ENCODE results near the gene JCAD.
A peak's percentile ranks its signal among the peaks of the same experiment; 100 is the strongest.
"Not testable (repeated sequence)": the region's sequence is repeated elsewhere in the genome, so short reads cannot be mapped to it uniquely, and the experiment has no call there.

Gene JCAD

DNA sequence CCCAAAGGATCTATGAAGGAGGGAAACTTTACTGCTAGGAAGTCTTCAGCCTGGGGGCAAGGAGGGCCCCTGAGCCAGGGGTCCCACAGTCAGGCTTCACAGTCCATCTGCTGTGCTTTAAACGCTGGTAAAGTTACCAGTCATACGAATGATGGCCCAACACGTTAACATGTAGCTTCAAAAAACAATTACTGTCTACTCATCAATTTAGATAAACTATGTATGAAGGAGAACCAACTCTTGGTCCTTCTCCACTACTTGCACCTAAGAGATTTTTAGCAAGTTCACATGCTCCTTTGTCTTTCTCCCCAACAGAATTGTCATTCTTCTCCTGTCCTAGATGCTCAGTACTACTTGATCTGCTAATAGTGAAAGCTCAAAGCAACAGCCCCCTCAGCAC lies 16.6 kb downstream of the JCAD start:
- no peak for DNase-seq

DNA sequence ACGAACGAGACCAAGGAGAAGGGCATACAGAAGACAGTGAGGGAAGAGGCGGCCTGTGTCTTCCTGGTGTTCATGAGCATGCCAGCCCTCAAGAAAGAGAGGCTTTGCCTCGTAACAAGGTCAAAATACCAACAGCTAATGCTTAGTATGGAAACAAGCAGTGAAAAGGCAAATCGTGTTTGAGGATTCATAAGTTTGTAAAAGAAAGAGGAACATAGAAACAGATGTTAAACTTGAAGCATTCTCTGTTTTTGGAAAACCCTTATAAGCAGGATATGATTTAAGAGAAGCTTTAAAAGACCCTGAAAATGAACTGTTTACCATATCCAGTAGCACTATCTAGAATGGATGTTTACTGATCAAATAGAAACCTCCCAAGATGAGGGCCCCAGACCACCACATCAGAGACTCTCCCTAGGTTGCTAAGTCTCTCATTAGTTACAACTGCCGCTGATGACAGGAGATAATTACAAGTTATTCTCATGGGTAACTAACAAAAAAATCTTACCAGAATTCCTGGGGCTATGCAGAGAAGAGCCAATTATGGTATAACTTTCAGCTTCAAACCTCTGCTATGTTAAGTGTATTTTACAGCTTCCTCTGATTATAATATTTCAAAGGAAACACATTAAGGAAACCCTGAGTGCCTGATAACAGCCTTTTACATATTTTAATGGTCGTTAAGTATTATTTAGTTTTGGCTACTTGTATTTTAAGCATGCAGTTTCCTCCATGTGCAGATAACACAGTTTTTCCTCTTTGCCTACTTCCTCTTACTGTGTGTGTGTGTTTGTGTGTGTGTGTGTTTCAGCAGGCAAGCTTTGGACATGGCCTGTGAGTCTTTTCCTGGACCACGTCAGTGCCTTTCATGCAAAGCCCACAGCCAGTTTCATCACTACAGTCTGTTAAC lies 17.9 kb downstream of the JCAD start:
- DNase-seq, result no peak

DNA sequence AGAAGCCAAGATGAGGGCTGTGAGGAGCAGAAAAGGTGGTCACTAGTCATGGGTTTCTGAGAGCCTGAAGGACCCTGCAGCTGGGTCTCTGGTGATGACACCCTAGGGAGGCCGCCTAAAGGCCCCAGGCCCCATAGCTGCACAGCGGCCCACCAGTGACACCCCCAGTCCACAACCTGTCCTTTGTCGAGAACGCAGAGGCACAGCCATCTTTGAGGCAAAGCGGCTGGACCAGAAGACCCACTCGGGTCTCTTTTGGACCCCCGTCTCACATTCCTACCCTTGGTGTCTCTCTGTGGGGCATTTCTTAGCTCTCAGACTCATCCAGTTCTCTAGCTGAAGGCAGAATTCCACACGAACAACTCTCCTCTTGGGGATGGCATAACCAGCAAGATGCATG lies 18.8 kb downstream of the JCAD start:
- DNase-seq, result no peak

DNA sequence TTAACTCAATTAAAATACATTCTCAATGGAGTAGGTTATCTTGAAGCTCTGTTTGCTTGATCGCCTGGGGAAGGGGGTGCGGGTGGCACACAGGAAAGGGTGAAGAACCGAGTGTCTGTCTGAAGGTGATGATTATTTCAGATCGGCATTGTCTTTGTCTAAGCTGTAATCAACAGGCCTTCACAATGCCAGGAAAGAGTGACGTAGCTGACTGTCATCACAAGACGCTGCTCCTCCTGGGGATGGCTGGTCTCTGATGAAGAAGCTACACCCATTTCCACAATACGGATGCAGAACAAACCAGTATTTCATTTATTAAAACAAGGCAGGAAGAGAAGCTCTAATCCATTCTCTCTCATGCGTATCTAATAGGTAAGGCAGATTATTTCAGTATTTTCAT lies 19.4 kb downstream of the JCAD start:
- DNase-seq, result no peak

DNA sequence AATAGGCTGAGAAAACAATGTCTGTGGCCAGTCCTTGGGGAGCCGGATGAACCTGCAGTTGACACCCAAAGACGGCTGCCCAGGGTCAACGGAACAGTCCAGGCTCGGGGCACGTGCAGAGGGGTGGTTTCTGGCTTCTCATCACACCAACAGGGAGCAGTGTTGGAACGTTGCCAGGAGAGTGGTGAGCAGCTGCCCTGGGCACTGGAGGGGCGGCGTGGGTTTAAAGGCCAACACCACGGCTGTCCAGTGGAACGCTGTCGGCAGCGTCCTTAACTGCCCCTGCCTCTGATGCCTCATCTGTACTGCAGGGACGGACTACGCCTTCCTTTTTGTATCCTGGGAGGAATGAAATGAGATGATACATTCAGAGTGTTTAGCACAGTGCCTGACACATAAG lies 19.8 kb downstream of the JCAD start:
- no peak for DNase-seq

DNA sequence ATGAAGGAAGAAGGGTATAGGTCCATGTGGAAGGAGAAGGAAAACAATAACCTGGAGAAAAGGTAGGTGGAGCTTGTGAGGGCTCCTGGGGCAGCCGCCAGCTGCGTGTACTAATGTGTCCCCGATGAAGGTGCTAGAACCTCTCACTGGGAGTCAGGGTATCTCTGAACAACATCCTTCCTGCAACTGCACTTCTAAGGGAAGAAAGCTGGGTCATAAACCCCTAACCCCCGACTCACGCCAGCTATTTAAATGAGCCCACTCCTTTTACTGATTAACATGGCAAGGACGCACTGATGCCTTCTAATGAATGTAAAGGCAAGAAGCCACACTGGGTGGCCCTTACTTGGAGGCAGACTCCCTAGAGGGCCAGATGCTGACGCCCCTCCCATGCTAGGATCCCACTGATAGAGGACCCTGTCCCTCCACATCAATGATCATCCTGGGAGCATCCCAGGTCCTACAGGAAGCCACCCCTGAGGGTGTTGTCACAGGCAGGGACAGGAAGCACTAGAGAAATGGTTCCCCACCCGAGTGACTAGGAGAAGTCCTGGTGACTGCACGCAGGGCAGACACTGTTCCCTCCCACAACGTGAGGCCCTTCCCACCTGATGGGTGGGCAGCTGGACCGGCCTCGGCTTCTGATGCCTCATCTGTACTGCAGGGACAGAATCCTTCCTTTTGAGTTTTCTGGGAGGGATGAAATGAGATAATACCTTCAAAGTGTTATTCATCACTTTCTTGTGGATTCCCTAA lies 20.4 kb downstream of the JCAD start:
- DNase-seq, result no peak

DNA sequence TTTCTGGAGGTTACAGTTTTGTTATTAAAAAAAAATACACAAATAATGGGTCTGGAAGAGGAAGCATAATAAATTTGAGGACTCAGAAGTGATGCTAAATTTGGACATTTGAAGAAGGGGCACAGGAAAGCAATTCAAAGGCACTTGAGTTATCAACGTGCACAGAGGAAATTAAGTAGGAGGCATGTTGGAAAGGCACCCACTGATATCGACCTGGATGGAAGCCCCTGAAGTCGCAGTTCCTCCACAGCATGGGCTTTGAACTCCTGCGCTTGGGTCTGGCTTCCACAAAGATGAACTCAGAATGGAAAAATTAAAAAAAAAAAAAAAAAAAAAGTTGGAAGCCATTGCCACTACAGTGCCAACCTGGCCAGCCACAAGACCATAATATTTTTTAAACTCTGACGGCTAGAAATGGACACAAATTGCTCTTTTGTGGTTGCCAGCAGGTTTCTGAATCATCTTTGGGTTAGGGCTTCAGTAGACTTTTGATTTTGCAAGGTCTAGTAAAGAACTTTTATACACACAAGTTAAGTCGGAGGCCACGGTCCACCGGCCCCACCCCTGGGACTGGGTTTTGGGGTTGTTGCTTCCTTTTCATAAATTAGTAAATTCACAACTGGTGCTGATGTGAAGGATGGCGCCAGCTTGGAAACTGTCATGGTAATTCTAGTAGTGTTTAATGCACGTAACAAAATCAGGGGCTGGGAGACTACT lies 21.6 kb downstream of the JCAD start:
- no peak for DNase-seq

DNA sequence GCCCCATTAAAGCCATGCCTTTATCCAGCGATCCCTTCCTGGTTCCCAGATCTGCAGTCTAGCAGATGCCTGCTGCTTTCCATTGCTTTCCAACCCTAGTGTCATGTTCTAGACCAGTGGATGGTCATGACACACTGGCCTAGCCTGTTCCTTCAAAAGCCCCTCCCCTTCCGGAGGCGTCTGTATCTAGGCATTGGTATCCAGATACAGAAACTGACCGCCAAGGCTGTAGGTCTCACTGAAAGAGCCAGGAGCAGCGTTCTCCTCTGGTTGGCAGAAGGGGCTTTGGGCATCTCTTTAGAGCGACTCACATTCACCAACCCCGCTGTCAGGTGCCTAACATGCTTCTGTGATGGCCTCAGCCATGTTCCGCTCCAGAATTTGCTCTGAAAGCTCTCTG lies 22.6 kb downstream of the JCAD start:
- no peak for DNase-seq

DNA sequence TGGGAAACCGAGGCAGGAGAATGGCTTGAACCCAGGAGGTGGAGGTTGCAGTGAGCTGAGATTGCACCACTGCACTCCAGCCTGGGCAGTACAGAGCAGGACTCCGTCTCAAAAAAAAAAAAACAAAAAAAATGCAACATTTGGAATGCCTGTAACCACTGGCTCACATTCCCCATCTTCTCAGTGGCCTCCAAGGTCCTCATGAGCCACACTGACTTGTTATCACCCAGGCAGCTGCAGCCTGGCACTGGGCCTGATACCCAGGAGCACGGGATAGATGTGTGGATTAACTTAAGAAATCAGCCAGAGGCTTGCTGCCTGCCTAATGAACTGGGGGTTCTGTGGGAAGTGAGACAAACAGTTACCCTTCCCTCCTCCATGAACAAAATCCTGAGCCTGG lies 23.0 kb downstream of the JCAD start:
- DNase-seq, result no peak

DNA sequence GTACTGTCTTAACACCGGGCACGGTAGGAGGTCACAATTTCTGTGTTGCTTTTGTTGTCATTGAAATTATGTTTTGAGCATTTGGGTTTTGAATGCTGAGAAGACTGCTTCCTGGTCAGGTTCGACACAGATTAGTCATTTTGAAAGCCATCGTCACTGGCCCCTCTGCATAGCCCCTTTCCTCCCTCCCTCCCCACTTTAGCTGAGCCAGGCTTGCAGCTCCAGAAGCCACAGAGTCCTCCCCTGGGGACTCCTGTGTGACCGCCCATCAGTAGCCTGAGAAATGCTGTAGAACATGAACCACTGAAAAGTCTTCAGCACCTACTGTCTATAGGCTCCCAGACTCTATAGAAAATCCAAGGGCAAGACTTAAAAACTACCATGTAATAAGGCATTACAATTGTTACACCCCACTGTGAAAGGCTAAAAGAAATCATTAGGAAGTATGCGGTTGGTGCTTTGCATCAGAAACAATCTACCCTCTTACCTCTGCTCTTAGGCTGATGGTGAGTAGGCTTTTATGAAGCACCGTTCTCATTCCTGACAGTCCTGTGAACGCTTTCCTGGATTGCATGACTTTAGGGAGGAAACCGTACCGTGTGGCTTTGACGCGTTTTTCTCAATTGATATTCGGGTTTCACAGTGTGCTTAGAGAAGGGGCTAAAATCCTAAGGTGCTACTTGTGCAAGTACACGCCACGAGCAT lies 24.8 kb downstream of the JCAD start:
- DNase-seq, result no peak

DNA sequence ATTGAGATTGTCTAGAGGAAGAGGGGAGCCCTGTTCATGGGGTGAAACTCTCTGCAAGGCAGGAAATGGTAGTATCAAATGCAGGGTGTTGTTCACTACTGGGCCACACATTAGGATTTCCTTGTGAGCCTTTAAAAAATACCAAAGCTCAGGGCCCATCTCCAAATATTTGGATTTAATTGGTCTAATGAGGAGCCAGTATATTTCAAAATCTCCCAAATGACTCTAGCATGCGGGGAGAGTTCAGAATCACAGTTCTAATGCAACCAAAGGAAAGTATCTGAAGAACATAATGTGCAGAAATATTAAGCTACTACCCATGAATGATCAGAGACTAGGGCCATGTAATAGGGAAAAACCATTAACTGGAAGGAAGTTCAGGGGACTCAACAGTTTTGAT lies 27.3 kb downstream of the JCAD start:
- DNase-seq, result no peak

DNA sequence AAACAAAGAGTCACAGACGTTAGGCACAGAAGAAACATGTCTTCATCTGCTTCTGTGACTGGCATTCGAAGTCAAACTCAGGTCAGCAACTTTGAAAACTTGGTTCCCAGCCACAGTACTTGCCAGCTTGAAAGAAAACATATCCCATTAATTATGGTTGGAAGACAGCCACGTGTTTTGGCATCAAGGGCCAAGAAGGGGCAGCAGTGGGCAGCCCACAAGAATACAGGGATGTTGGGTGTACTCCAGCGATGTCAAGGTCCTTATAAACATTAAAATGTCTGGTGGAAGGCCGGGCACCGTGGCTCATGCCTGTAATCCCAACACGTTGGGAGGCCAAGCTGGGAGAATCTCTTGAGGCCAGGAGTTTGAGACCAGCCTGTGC lies 29.5 kb downstream of the JCAD start:
- no peak for DNase-seq

DNA sequence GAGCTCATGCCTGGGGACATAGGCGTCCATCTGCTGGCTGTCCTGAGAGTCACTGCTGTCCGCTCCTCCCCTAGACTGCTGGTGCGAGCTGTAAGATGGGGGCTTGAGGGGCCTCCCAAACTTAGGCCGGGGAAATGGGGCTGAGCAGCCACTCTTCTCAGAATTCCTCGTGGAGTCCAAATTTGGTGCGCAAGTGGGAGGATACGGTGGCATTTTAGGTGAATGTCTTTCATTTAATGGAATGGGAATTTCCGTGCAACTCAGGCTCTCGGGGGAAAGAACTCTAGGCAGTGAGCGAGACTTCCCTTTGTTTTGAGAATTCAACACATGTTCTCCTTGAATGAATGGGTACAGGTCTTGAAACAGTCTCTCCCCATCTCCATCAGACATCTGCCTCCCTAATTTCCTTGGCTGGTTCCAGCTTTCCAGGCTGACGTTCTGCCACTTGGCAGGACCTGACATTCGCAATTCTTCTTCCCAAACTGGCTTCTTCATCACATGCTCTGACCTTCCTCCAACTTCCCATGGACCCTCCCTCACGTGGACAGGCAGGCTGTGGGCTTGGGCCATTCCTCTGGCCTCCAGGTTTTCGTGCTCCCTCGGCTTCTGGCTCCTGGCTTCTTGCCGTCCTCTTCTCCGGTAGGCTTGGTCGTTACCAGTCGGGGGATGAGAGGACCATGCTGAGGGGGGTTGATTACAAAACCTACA lies 30.1 kb downstream of the JCAD start:
- DNase-seq, result no peak

DNA sequence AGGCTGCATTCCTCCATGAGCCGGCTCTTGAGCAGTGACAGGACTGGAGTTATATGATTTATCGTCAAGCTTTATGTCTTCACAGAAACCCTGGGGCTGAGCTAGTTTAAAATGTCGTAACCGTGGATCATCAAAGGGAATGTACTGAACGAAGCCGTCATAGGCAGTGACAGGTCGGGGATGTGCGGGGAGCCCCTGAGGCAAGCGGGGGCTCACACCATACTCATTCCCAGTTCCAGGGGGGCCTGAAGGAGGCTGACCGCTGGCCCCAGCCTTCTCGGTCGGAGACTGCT lies 30.7 kb downstream of the JCAD start:
- no peak for DNase-seq

DNA sequence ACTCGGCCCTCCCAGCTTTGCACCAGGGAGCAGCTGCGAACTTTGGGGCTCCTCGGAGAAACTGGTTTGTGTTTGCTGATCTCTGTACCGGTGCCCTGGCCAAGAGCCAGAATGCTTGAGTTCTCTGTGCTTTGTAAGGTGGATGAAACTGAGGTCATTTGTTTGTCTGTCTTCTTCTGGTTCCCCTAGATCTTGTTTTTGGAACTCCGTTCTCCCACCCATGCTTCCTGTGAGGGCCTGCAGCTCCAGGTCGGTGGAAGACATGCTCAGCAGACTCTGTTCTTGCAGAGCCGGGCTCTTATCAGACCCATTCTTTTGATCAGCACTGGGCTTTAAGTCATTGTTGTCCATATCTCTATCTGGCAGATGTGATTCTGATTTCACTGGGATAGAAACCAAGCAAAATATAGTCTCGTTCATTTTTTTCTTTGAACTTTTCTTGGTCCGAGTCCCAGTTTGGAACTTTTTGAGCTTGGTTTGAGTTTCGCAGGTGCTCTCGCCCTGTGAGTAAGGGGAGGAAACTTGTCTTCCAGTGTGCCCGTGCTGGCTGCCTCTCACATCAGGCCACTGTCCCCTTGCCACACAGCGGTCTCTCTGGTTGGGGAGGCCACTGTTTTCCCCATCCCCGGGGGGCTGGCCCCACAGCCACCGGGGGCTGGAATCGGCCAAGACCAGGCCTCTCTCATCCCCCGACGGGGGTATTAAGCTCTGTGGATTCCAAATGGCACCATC lies 31.2 kb downstream of the JCAD start:
- no peak for DNase-seq

DNA sequence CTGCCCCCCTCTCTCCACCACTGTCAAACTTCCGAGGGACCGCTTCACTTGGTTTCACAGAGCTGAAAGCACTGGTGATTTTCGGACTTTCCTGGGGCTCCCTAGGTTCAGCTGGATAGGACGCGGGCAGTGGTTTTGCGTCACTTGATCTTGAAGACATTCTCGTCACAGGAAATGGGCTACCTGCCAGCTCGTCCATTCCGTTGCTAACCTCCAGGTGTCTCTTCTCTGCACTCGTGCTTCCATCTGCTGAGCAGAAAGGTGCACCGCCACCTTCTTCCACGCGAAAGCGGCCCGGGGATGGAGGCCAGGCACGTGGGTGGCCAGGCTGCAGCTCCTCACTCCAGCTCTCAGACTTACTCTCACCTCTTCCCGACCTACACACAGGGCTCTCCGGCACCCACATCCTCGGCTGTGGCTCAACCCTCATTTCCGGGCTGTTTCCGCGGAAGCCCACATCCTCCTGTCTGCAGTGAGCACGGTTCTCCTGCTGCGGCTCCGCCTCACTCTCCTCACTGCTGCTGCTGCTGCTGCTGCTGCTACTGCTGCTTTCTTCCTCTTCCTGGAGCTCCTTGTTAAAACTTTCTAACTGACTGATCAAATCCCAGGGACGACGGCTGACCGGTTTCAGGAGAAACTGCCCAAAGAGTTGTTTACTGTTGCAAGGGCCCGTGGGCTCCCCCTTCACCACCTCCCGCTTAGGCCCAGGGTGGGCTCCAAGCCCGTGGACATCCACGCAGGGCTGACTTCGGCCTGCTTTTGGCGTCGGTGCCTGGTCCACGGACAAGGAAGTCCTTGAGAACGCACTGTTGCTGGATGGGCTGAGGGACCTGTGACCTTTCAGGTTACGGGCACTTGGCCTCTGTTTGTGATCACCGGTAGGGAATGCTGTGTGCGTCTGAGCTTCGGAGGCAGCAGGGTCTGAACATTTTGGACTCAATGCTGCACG lies 32.1 kb downstream of the JCAD start:
- peak; percentile 80 for DNase-seq

DNA sequence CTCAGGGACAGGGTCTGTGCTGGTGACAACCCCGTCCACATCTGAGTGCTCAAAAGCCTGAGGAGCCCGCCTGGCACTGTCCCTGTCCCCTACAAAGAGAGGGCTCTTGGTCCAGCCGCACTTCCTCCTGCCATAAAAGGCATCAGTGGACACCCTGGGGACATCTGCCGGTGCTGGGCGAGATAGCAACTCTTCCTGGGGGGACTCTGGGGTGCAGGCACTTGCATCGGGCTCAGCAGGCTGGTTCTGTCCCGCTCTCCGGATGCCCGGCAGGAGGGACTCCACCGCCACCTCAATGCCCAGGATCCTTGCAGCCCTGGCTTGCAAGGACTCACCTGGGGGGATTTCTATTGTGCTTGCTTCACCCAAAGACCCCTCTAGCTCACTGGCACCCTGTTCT lies 32.8 kb downstream of the JCAD start:
- no peak for DNase-seq

DNA sequence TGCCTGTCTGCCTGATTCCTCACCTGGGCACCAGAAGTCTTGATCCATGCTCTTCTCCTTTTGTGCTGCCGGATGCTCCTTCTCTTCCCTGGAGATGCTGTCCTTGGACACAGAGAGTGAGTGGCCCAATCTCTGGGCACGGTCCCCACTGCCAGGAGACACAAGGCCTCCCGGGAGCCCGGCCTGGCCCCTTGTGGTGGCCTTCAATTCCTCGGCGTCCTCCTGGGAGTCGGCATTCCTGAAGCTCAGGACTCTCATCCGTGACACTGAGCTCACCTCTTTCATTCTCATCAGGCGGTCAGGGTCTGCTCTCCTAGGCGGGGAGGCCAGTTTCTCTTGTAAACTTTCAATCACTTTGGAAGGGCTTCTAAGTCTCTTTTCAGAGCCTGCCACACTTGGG lies 33.3 kb downstream of the JCAD start:
- no peak for DNase-seq

DNA sequence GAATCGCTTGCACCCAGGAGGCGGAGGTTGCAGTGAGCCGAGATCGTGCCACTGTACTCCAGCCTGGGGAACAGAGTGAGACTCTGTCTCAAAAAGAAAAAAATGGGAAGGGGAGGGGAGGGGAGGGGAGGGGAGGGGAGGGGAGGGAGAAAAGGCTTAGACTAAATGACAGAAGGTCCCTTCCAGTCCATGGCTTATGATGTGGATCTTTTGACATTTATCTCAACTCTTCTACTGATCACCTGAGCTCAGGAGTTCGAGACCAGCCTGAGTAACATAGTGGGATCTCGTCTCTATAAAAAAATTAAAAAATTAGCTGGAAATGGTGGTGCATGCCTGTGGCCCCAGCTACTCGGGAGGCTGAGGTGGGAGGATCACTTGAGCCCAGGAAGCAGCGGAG lies 34.0 kb downstream of the JCAD start:
- not testable (repeated sequence) for DNase-seq

DNA sequence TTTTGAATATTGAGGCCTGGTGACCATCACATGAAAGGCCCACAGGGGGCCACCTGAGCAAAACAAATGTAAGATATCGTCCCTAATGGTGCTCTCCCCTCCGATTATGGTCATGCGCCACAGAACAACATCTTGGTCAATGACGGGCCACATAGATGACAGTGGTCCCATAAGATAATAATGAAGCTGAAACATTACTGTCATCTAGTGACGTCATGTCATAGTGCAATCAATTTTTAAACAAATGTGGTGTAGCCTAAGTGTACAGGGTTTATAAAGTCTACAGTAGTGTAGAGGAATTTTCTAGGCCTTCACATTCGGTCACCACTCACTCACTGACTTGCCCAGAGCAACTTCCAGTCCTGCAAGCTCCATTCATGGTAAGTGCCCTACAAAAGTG lies 36.8 kb downstream of the JCAD start:
- no peak for DNase-seq

DNA sequence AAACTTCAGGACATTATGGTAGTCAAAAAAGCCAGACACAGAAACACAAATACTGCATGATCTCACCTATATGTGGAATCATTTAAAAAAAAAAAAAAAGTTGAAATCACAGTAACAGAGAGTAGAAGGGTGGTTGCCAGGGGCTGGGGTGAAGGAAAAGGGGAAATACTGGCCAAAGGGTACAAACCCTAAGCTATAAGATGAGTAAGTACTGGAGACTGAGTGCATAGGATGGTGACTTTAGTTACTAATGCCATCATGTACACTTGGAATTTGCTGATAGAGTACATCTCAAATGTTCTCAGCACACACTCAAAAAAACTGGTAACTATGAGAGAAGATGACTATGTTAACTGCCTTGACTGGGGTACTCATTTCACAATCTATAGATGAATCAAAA lies 39.9 kb downstream of the JCAD start:
- DNase-seq, result no peak
